PC-9 (cell line): Measurements from ENCODE around the gene CNTNAP2. TPM values are rescaled to one million over a fixed set of nuclear protein-coding genes. Genes with fewer than 3 reads are reported as not detected.

Source experiments
- BruUV-seq: library from RNA; stranded (reverse); fragments of 400-500 nt; replicated peaks from 2 replicates; lab custom pipeline; 2021; lab: Mats Ljungman, UMichigan
- CTCF ChIA-PET: fragments of 300-600 bp; sonication (Branson Sonifier 250); formaldehyde crosslinking; loops from one replicate; lab custom pipeline; 2022; ENCODE audit warnings: antibody characterized with exemption; lab: Charles Lee
- POLR2A ChIA-PET: fragments of 300-600 bp; sonication (Branson Sonifier 250); formaldehyde crosslinking; loops from one replicate; lab custom pipeline; 2022; ENCODE audit warnings: antibody characterized with exemption; ENCODE audit not compliant: unreplicated experiment; lab: Charles Lee
- DNase-seq, 2 experiments: peaks; one replicate each; pipeline versions ENCODE4 v3.0.0 to v3.0.0-alpha.2; 2015 to 2022; ENCODE audit warnings: mixed read lengths in 1 of 2
- H2AFZ ChIP-seq: fragments of 200-600 bp; sonication (generic); 2 replicates; pipeline ENCODE4 v1.8.1; 2017; ENCODE audit warnings: antibody characterized with exemption
- H3F3A ChIP-seq: fragments of 200-600 bp; sonication (generic); 2 replicates; pipeline ENCODE4 v1.8.1; 2017; ENCODE audit warnings: antibody characterized with exemption, mild to moderate bottlenecking, low read depth; ENCODE audit not compliant: insufficient read depth
- H3K27ac ChIP-seq: fragments of 200-600 bp; sonication (generic); 2 replicates; pipeline ENCODE4 v1.6.1; 2016; ENCODE audit warnings: mixed run types
- H3K27me3 ChIP-seq: fragments of 200-600 bp; sonication (generic); 2 replicates; pipeline ENCODE4 v1.6.1; 2016; ENCODE audit warnings: low read depth, mixed run types; ENCODE audit not compliant: insufficient read depth
- H3K36me3 ChIP-seq: fragments of 200-600 bp; sonication (generic); 2 replicates; pipeline ENCODE4 v1.6.1; 2016; ENCODE audit warnings: low read depth, mixed run types
- H3K4me1 ChIP-seq: fragments of 200-600 bp; sonication (generic); replicated peaks from 2 replicates; pipeline ENCODE4 v1.6.1; 2016; ENCODE audit warnings: mixed run types; ENCODE audit not compliant: insufficient read depth
- H3K4me2 ChIP-seq: fragments of 200-600 bp; sonication (generic); 2 replicates; pipeline ENCODE4 v1.6.1; 2017; ENCODE audit warnings: mixed run types
- H3K4me3 ChIP-seq: fragments of 200-600 bp; sonication (generic); 2 replicates; pipeline ENCODE4 v1.6.1; 2016; ENCODE audit warnings: mixed run types
- H3K79me2 ChIP-seq: fragments of 200-600 bp; sonication (generic); 2 replicates; pipeline ENCODE4 v1.6.1; 2017; ENCODE audit warnings: low read depth, mixed run types
- H3K9me2 ChIP-seq: fragments of 200-600 bp; sonication (generic); 2 replicates; pipeline ENCODE4 v1.8.1; 2017; ENCODE audit warnings: mild to moderate bottlenecking; ENCODE audit not compliant: insufficient read depth
- H3K9me3 ChIP-seq: fragments of 200-600 bp; sonication (generic); 2 replicates; pipeline ENCODE4 v1.8.1; 2016; ENCODE audit warnings: low read depth; ENCODE audit not compliant: insufficient read depth
- H4K20me1 ChIP-seq: fragments of 200-600 bp; sonication (generic); 2 replicates; pipeline ENCODE4 v1.8.1; 2017; ENCODE audit not compliant: insufficient read depth
- EZH2 ChIP-seq: fragments of 200-600 bp; sonication (generic); IDR thresholded peaks from 2 replicates; pipeline ENCODE4 v1.8.0; 2017; ENCODE audit warnings: antibody characterized with exemption, low read depth
- intact Hi-C: fragments of 100-400 bp; cut with micrococcal nuclease; formaldehyde crosslinking; loops from one replicate; pipeline ENCODE4 v1.10.0; 2022; ENCODE audit not compliant: unreplicated experiment
- total RNA-seq: library from RNA; stranded (reverse); gene quantifications from 2 replicates; pipeline ENCODE4 v1.2.3, GENCODE V29; 2021
- TF ChIP-seq, protein P1 (sequence below): fragments of 200-600 bp; sonication (generic); conservative IDR thresholded peaks from 2 replicates; pipeline ENCODE4 v1.6.1; 2017; ENCODE audit warnings: mixed run types, antibody characterized with exemption, mild to moderate bottlenecking, moderate library complexity

The CNTNAP2 gene
- total RNA-seq, 1 experiment from 2014 or later = not detected

- no peaks in the 10 kb centered on the region for H3K9me2 ChIP-seq
- ChIA-PET CTCF (no interaction called here), POLR2A (no interaction called here)
- no peak overlapping the region for H2AFZ ChIP-seq
- H3K79me2 ChIP-seq = no peaks in the 10 kb centered on the region
- no peaks in the 10 kb centered on the region for H3K4me1 ChIP-seq
- no peaks in the 10 kb centered on the region; the same call in 1 of the 2 replicates for H4K20me1 ChIP-seq
- no peak overlapping the region for H3K4me2 ChIP-seq
- no peaks in the 10 kb centered on the region for H3F3A ChIP-seq
- DNase-seq = no peak
- no peaks in the 10 kb centered on the region for H3K36me3 ChIP-seq
- BruUV-seq = no TSS peak
- no peaks in the 10 kb centered on the region; the same call in 1 of the 2 replicates for H3K27me3 ChIP-seq
- no peak overlapping the region for H3K27ac ChIP-seq
- no peaks in the 10 kb centered on the region for H3K9me3 ChIP-seq
- TF ChIP-seq EZH2 = no peak
- TF ChIP-seq, protein P1, sequence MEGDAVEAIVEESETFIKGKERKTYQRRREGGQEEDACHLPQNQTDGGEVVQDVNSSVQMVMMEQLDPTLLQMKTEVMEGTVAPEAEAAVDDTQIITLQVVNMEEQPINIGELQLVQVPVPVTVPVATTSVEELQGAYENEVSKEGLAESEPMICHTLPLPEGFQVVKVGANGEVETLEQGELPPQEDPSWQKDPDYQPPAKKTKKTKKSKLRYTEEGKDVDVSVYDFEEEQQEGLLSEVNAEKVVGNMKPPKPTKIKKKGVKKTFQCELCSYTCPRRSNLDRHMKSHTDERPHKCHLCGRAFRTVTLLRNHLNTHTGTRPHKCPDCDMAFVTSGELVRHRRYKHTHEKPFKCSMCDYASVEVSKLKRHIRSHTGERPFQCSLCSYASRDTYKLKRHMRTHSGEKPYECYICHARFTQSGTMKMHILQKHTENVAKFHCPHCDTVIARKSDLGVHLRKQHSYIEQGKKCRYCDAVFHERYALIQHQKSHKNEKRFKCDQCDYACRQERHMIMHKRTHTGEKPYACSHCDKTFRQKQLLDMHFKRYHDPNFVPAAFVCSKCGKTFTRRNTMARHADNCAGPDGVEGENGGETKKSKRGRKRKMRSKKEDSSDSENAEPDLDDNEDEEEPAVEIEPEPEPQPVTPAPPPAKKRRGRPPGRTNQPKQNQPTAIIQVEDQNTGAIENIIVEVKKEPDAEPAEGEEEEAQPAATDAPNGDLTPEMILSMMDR = no peak
- intact Hi-C loops = no loop called here
- no peak overlapping the region for H3K4me3 ChIP-seq
These were observed 540.4 kb downstream of the CNTNAP2 start for GRCh38 chr7:146656988-146657387.

DNA sequence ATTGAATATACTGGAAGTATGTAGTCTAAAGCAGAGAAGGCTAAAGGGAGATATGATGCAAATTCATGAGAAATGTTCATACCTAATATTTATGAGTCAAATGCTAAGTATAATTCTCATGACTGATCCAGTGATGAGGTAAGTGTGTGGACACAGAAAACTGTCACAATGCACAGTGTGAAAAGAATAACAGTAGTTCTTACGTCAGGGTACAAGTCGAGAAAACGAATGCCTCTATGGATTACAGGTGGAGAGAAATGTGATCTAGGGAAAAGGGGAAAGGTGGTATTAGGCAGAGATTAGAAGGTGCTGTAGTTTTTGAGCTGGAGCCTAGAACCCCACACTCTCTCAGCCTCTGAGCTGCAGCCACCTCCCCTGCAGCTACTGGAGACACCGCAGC is 542.0 kb downstream of the CNTNAP2 start:
- POLR2A ChIA-PET = no interaction called here
- Histone ChIP-seq H3K4me3 (no peak overlapping the region), H3K9me2 (no peaks in the 10 kb centered on the region), H3K4me1 (no peaks in the 10 kb centered on the region), H3K4me2 (no peak overlapping the region), H3K79me2 (no peaks in the 10 kb centered on the region), H3K9me3 (no peaks in the 10 kb centered on the region), H3K27me3 (no peaks in the 10 kb centered on the region; the same call in 1 of the 2 replicates), H4K20me1 (no peaks in the 10 kb centered on the region; the same call in 1 of the 2 replicates), H3K27ac (no peak overlapping the region), H3K36me3 (no peaks in the 10 kb centered on the region), H2AFZ (no peak overlapping the region), H3F3A (no peaks in the 10 kb centered on the region)
- CTCF ChIA-PET = no interaction called here
- DNase-seq = no peak
- no peak for TF ChIP-seq EZH2
- TF ChIP-seq, protein P1 = no peak
- intact Hi-C loops = no loop called here
- BruUV-seq = no TSS peak

DNA sequence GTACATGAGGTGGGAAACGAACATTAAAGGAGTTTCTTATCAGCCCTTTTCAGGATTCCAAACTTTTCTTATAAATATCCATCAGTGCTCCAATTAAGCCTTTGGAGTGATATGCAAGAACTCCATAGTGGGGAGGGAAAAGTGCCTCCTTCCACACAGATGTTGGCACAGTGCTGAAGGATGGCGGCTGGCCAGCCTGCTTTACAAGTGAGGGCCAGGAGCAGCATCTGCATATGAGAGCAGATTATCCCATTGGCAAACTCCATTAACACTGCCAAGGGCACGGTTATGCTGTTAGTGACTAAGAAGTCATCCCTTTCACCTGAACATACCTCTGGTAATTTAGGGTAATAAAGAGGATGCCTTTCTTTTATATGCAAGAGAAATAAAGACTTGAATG is 543.1 kb downstream of the CNTNAP2 start:
- POLR2A ChIA-PET = no interaction called here
- CTCF ChIA-PET = no interaction called here

More for the DNA sequence above, 543.1 kb downstream of the CNTNAP2 start:
- no peak for TF ChIP-seq EZH2
- TF ChIP-seq, protein P1 = no peak
- Histone ChIP-seq H3K79me2 (no peaks in the 10 kb centered on the region), H3K9me3 (no peaks in the 10 kb centered on the region), H2AFZ (no peak overlapping the region), H4K20me1 (no peaks in the 10 kb centered on the region; the same call in 1 of the 2 replicates), H3K27me3 (no peaks in the 10 kb centered on the region; the same call in 1 of the 2 replicates), H3K36me3 (no peaks in the 10 kb centered on the region), H3K9me2 (no peaks in the 10 kb centered on the region), H3K27ac (no peak overlapping the region), H3K4me1 (no peaks in the 10 kb centered on the region), H3K4me3 (no peak overlapping the region), H3K4me2 (no peak overlapping the region), H3F3A (no peaks in the 10 kb centered on the region)
- no peak for DNase-seq
- no TSS peak for BruUV-seq
- intact Hi-C loops = no loop called here
